Naive thymus-derived CD8-positive, alpha-beta T cell (primary cell): ENCODE data around the gene PHC2. TPM values are rescaled to one million over a fixed set of nuclear protein-coding genes. Genes with fewer than 3 reads are reported as not detected.

ENCODE experiments used
- ATAC-seq, 2 donors: fragments of 150-1000 bp; cut with Tn5 transposase in 1 of 2; sonication (Bioruptor Pico), chemical (Tn5 transposase) in 1 of 2; 1 replicate in 1 of 2; 2 replicates in 1 of 2; pipeline ENCODE4 v1.10.0; 2021; ENCODE audit warnings: mild to moderate bottlenecking in 2 of 2, moderate library complexity in 2 of 2
- POLR2A ChIA-PET: fragments of 350-600 bp; sonication (Branson Sonifier 250); formaldehyde crosslinking; loops from one replicate; lab custom pipeline; 2021; ENCODE audit warnings: antibody characterized with exemption; lab: Charles Lee
- DNase-seq, 10 donors: peaks; one replicate each; pipeline versions ENCODE4 v3.0.0 to v3.0.0-alpha.2; 2020 to 2022
- H3K27ac Mint-ChIP-seq, 10 donors: one replicate each; pipeline ENCODE4 v1.8.0; 2020 to 2022; ENCODE audit warnings: mild to moderate bottlenecking in 10 of 10, mixed read lengths in 10 of 10, moderate library complexity in 4 of 10, inconsistent platforms in 1 of 10
- H3K27me3 Mint-ChIP-seq, 5 donors: one replicate each; pipeline ENCODE4 v1.8.0; 2021 to 2022; ENCODE audit warnings: mixed read lengths in 5 of 5
- H3K36me3 Mint-ChIP-seq, 3 donors: one replicate each; pipeline ENCODE4 v1.8.0; 2020 to 2022; ENCODE audit warnings: mixed read lengths in 3 of 3, mild to moderate bottlenecking in 2 of 3, inconsistent platforms in 1 of 3
- H3K4me1 Mint-ChIP-seq, 4 donors: one replicate each; pipeline ENCODE4 v1.8.0; 2021 to 2022; ENCODE audit warnings: mixed read lengths in 4 of 4
- H3K4me3 Mint-ChIP-seq, 10 donors: one replicate each; pipeline ENCODE4 v1.8.0; 2020 to 2022; ENCODE audit warnings: mild to moderate bottlenecking in 10 of 10, mixed read lengths in 10 of 10, moderate library complexity in 6 of 10, inconsistent platforms in 1 of 10
- H3K9me3 Mint-ChIP-seq, 9 donors: one replicate each; pipeline ENCODE4 v1.8.0; 2020 to 2022; ENCODE audit warnings: mixed read lengths in 9 of 9, mild to moderate bottlenecking in 3 of 9, inconsistent platforms in 1 of 9, moderate library complexity in 1 of 9
- polyA plus RNA-seq, 3 donors: library from polyadenylated mRNA; unstranded; fragments of 300-500 nt; fragmentation: Illumina TruSeq; gene quantifications; one replicate each; pipeline ENCODE4 v1.2.3, GENCODE V29; 2021
- total RNA-seq, 8 experiments: library from RNA in 2 of 8; stranded (reverse) in 2 of 8; gene quantifications; one replicate each; pipeline ENCODE4 v1.2.3 and lab custom pipeline; 2021 to 2026

PHC2 gene, protein sequence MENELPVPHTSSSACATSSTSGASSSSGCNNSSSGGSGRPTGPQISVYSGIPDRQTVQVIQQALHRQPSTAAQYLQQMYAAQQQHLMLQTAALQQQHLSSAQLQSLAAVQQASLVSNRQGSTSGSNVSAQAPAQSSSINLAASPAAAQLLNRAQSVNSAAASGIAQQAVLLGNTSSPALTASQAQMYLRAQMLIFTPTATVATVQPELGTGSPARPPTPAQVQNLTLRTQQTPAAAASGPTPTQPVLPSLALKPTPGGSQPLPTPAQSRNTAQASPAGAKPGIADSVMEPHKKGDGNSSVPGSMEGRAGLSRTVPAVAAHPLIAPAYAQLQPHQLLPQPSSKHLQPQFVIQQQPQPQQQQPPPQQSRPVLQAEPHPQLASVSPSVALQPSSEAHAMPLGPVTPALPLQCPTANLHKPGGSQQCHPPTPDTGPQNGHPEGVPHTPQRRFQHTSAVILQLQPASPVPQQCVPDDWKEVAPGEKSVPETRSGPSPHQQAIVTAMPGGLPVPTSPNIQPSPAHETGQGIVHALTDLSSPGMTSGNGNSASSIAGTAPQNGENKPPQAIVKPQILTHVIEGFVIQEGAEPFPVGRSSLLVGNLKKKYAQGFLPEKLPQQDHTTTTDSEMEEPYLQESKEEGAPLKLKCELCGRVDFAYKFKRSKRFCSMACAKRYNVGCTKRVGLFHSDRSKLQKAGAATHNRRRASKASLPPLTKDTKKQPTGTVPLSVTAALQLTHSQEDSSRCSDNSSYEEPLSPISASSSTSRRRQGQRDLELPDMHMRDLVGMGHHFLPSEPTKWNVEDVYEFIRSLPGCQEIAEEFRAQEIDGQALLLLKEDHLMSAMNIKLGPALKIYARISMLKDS
- 10 to 100 TPM; 36.3 to 36.5 TPM for total RNA-seq
- polyA plus RNA-seq: 10 to 100 TPM; 11.8 to 38.4 (median 27.5) TPM
- 32.1 to 71.0 (median 53.9) reads per million in 6 experiments for total RNA-seq (lab: John Stamatoyannopoulos, UW)

DNA sequence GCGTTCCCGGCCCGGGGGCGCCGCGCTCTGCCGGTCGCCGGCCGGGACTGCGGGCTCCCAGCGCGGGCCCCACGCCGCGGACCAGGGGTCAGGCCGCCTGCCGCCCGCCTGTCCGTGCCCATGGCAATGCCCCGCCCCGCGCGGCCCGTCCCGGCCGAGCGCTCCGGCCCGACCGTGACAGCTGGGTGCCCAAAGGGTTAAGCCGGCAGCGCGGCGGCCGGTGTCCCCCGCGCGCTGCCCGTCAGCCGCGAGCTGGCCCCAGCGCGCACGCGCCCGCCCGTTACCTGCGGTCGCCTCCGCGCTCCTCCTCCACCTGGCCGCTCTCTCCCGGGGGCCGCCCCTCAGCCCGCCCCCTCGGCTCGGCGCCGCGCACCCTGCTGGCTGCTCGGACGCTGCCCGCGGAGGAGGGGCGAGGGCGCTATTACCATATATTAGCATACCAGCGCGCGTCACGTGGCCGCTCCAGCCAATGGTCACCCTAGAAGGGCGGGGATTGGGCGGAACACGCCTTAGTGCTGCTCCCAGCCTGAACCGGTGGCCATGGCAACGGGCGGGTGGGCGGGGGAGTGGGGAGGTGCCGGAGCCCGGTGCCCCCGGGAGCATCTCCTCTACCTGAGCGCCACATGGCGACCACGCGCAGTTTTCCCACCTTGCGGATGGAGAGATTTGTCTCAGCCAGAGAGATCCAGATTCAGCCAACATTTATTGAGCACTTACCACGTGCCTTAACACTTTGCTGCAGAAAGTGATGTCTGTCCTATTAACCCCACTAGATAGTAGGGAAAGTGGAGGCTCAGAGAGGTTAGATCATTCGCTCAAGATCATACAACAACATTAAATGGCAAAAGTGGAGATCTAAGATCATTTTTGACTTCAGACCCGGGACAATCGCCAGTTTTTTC, at the start of gene PHC2:
PHC2 (minus strand) TSS at position 404 of the 902 bp plus-strand sequence. CDS start 55,556 bp downstream, outside the sequence.
- Mint-ChIP-seq H3K9me3 (no peaks in the 10 kb centered on the region), H3K27me3 (peaks cover 0 to 8% (median 4%) of the 10 kb centered on the region in 5 donors), H3K4me3 (peak within 1 kb of the TSS; percentile 61 to 84 (median 74)), H3K4me1 (peaks cover 0 to 4% (median 2%) of the 10 kb centered on the region in 4 donors), H3K36me3 (no peaks in the 10 kb centered on the region), H3K27ac (peak within 1 kb of the TSS in 6 of 10 donors; percentile 1 to 67 (median 31))
- POLR2A ChIA-PET: no interaction called here
- ATAC-seq: peak; percentile 95 to 97
- peak; percentile 84 to 94 (median 91) for DNase-seq

DNA sequence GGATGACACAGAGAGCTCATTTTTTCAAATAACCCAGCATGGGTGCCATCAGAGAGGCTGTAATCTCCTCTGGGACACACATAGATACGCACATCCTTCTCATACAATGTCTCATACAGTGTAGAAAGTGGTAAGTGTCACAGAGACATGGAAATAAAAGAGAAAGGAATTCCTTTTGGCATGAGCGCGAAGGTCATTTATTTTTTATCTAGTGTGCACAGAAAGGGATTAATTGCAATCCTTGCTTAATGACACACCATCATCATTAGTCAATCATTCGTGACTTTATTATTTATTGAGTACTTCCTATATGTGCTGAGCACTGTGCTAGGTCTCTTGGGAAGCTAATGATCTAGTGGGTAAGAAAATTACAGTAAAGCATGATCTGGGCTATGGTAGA, 46.6 kb upstream of the PHC2 start:
- Mint-ChIP-seq H3K36me3 (peaks cover 0 to 14% (median 7%) of the 10 kb centered on the region in 3 donors), H3K4me3 (no peak overlapping the region)
- ATAC-seq: no peak

DNA sequence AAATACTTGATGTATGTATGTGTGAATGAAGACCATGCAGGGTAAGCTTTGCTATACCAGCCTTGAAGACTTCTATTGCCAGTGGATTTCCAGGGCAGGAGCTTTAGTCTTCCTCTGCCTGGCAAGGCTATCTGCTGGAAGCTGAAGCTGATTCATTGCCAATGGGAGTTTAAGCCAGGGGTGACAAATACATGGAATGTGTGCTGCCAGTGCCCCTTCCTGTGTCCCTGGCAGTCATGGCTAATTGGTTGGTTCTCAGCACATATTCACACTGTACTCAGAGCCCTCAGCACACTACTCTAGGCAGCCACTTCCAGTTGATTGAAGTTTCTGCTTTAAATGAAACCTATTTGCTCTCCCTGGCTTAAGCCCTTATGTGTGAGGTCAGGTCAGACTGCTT, 43.0 kb upstream of the PHC2 start:
- POLR2A ChIA-PET: no interaction called here
- no peaks in the 10 kb centered on the region for H3K9me3 Mint-ChIP-seq
- H3K4me3 Mint-ChIP-seq: peak overlapping the region in 7 of 10 donors; percentile 5 to 93 (median 43)

More for the DNA sequence above, 46.6 kb upstream of the PHC2 start:
- peaks cover 3 to 19% (median 9%) of the 10 kb centered on the region in 4 donors for H3K4me1 Mint-ChIP-seq
- DNase-seq: no peak
- POLR2A ChIA-PET: no interaction called here
- H3K27me3 Mint-ChIP-seq: no peaks in the 10 kb centered on the region
- no peaks in the 10 kb centered on the region for H3K9me3 Mint-ChIP-seq
- H3K27ac Mint-ChIP-seq: no peak overlapping the region

DNA sequence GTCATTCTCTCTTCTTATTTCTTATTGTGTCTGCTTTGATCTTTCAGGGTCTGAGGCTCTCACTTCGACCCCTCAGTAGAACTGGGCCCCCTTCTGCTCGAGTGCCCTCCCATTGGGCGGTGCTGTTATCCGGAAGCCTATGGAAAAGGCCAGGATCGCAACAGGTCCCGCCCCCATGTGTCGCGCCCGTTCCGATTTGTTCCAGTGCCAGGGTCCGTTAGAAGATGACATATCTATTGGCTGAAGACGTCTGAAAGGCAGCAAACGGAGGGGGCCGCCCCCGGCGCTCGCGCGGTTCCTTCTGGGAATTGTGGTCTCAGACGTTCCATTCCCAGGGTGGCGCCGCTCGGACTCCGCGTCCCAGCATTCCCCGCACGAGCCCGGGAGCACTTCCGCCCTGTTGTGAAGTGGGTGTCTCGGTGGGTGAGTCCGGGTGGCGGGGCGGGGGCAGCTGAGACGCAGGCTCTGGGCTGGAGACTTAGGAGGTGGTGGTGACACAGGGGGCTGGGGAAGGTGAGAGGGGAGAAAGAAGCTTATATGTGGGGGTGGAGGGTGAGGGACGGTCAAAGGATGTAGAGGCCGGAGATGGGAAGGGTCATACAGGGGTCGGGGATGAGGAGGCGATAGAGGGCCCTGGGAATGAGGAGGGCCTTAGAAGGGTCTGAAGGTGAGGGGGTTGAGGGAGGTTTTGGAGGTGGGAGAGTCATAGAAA, 41.5 kb upstream of the PHC2 start, which contains the start of gene ZSCAN20:
ZSCAN20 (plus strand) TSS at position 377 of the 712 bp plus-strand sequence. CDS start 6,644 bp downstream, outside the sequence.
- Mint-ChIP-seq H3K9me3 (no peaks in the 10 kb centered on the region), H3K27me3 (no peaks in the 10 kb centered on the region), H3K4me3 (peak within 1 kb of the TSS; percentile 86 to 99 (median 92)), H3K36me3 (peaks cover 0 to 2% (median 0%) of the 10 kb centered on the region in 3 donors), H3K27ac (peak within 1 kb of the TSS; percentile 74 to 96 (median 92)), H3K4me1 (peaks cover 21 to 33% (median 27%) of the 10 kb centered on the region in 4 donors)
- ATAC-seq (peak; percentile 95 to 98), DNase-seq (peak; percentile 64 to 90 (median 80))
- POLR2A ChIA-PET: interaction anchor here (1.2 to 1.3 kb wide), 2 partner anchors 176 to 291 kb away, joined by 3 read pairs; no protein-coding TSS in a partner anchor

More for the DNA sequence above, 43.0 kb upstream of the PHC2 start:
- no peak for DNase-seq
- H3K27ac Mint-ChIP-seq: peak overlapping the region in 8 of 10 donors; percentile 3 to 96 (median 76)
- H3K4me1 Mint-ChIP-seq: peaks cover 22 to 33% (median 30%) of the 10 kb centered on the region in 4 donors
- no peak for ATAC-seq
- H3K36me3 Mint-ChIP-seq: peaks cover 0 to 2% (median 0%) of the 10 kb centered on the region in 3 donors
- no peaks in the 10 kb centered on the region for H3K27me3 Mint-ChIP-seq

DNA sequence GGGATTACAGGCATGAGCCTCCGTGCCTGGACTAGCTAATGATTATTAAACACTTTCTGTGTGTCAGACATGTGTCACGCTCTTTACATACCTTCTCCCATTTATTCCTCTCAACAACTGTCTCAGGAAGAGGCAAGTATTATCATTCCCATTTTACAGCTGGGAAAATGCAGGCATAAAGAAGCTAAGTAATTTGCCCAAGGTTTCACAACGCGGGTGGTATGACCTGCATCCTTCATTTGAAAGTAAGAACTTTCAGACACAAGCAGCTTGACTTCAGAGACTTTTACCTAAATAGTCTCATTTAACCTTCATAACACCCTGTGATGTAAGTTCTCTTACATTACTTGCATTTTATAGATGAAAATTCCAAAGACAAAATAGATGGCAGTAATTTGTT, 40.5 kb upstream of the PHC2 start:
- Mint-ChIP-seq H3K4me1 (peaks cover 19 to 33% (median 27%) of the 10 kb centered on the region in 4 donors), H3K9me3 (no peaks in the 10 kb centered on the region), H3K27me3 (peaks cover 0 to under 1% (median 0%) of the 10 kb centered on the region in 5 donors), H3K27ac (peak overlapping the region in 2 of 10 donors; percentile 32 to 41), H3K36me3 (no peaks in the 10 kb centered on the region), H3K4me3 (peak overlapping the region in 6 of 10 donors; percentile 41 to 93 (median 90))
- ATAC-seq: no peak
- DNase-seq: no peak
- POLR2A ChIA-PET: interaction anchor here (1.2 to 1.3 kb wide), 2 partner anchors 175 to 290 kb away, joined by 3 read pairs; no protein-coding TSS in a partner anchor

DNA sequence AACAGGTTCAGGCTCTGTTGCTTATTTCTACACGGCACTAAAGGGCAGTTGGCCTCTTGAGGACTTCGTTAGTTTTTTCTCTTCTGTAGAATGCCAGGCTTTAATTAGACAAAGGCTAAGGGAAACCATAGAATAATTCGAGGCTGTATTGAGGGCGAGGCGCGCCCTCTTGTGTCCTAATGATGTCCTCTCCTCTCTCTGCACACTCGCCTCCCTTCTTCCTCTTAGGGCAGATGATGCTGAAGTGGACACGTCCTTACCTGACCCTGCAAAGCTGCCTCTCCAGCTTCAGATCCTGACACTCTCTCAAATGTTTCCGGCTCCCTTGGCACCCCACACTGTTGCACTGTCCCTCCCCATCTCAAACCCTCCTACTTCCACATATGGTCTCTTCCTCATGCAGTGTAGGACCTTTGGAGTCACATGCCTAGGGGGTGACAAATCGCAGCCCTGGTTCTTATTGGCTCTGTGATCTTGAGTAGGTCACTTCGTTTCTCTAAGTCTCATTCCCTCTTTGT, 39.7 kb upstream of the PHC2 start:
- POLR2A ChIA-PET: no interaction called here
- Mint-ChIP-seq H3K36me3 (no peaks in the 10 kb centered on the region), H3K4me1 (peaks cover 19 to 33% (median 27%) of the 10 kb centered on the region in 4 donors), H3K4me3 (peak overlapping the region in 9 of 10 donors; percentile 17 to 77 (median 49)), H3K9me3 (no peaks in the 10 kb centered on the region), H3K27me3 (peaks cover 0 to 6% (median 0%) of the 10 kb centered on the region in 5 donors), H3K27ac (peak overlapping the region in 4 of 10 donors; percentile 30 to 90 (median 56))
- ATAC-seq (peak; percentile 26 to 49), DNase-seq (peak; percentile 15 to 71 (median 45))

GRCh38 chr1:33469691-33470090, 38.8 kb upstream of the PHC2 start:
- Mint-ChIP-seq H3K4me1 (peaks cover 19 to 33% (median 27%) of the 10 kb centered on the region in 4 donors), H3K9me3 (no peaks in the 10 kb centered on the region), H3K27ac (peak overlapping the region in 1 of 10 donors; percentile 24), H3K27me3 (peaks cover 0 to 6% (median 0%) of the 10 kb centered on the region in 5 donors), H3K36me3 (no peaks in the 10 kb centered on the region), H3K4me3 (no peak overlapping the region)
- ATAC-seq (no peak), DNase-seq (no peak)
- POLR2A ChIA-PET: interaction anchor here (0.7 kb wide), 1 partner anchor 15 kb away, joined by 3 read pairs; no protein-coding TSS in a partner anchor

DNA sequence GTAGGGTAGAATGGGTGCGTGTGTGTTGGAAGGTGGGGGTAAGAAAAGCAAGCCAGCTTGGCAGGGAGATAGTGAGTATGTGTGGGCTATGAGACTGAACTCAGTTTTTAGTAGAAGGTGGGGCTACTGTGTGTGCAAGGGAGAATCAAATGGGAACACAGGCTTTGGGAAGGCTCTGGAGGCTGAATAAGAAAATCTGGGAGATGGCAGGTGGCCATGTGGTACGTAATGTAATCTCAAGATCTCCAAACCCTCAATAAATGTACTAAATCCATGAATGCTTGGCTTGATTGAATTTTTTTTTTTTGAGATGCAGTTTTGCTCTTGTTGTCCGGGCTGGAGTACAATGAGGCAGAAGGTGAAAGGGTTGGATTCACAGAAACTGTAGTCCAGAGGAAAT, 38.1 kb upstream of the PHC2 start:
- ATAC-seq (no peak), DNase-seq (no peak)
- Mint-ChIP-seq H3K27ac (peak overlapping the region in 2 of 10 donors; percentile 4 to 7), H3K4me3 (no peak overlapping the region), H3K36me3 (no peaks in the 10 kb centered on the region), H3K9me3 (no peaks in the 10 kb centered on the region), H3K27me3 (peaks cover 0 to 6% (median 0%) of the 10 kb centered on the region in 5 donors), H3K4me1 (peaks cover 19 to 33% (median 27%) of the 10 kb centered on the region in 4 donors)
- POLR2A ChIA-PET: interaction anchor here (0.7 kb wide), 1 partner anchor 14 kb away, joined by 3 read pairs; no protein-coding TSS in a partner anchor

DNA sequence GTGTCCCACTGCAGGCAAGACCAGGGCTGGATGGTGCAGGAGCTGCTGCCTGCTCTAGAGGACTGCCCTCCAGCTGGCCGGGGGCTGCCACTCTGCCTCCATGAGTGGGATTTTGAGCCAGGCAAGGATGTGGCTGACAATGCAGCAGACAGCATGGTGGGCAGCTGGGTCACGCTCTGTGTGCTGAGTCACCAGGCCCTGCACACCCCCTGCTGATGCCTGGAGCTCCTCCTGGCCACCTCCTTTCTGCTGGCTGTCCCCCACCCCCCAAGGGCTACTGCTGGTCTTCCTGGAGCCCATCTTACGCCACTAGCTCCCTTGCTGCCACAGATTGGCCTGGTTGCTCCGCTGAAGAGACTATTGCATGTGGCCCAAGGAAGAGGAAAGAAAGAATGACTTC, 37.6 kb upstream of the PHC2 start:
- H3K27me3 Mint-ChIP-seq: peaks cover 0 to 6% (median 0%) of the 10 kb centered on the region in 5 donors
- no peaks in the 10 kb centered on the region for H3K9me3 Mint-ChIP-seq
- H3K27ac Mint-ChIP-seq: peak overlapping the region in 2 of 10 donors; percentile 4 to 7
- POLR2A ChIA-PET: no interaction called here
- no peak overlapping the region for H3K4me3 Mint-ChIP-seq
- H3K4me1 Mint-ChIP-seq: peaks cover 17 to 33% (median 28%) of the 10 kb centered on the region in 4 donors
- DNase-seq (no peak), ATAC-seq (no peak)
- no peaks in the 10 kb centered on the region for H3K36me3 Mint-ChIP-seq

DNA sequence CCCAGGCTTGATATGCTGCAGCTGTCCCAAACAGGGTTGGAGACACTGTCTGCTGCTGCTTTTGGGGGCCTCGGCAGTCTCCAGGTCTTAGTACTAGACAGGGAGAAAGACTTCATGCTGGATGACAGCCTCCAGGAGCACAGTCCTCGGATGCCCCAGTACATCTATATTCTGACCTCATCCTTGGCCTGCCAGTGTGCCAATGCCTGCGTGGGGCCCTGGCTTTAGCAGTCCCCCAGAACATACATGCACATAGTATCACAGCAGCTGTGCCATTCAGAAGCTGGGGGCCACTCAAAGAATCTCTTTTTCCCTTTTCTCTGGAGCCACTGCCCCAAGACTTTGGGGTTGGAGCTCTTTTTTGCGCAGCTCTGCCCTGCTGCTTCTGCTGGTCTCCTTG, 37.1 kb upstream of the PHC2 start:
- no peak overlapping the region for H3K27ac Mint-ChIP-seq
- H3K4me1 Mint-ChIP-seq: peaks cover 13 to 30% (median 27%) of the 10 kb centered on the region in 4 donors
- H3K9me3 Mint-ChIP-seq: no peaks in the 10 kb centered on the region
- no peak overlapping the region for H3K4me3 Mint-ChIP-seq
- ATAC-seq (no peak), DNase-seq (no peak)
- POLR2A ChIA-PET: no interaction called here
- peaks cover 0 to 6% (median 0%) of the 10 kb centered on the region in 5 donors for H3K27me3 Mint-ChIP-seq
- H3K36me3 Mint-ChIP-seq: no peaks in the 10 kb centered on the region
